PC-9 (cell line): ENCODE data around the gene SPPL2B.

ENCODE experiments used
- EZH2 ChIP-seq: fragments of 200-600 bp; sonication (generic); IDR thresholded peaks from 2 replicates; pipeline ENCODE4 v1.8.0; 2017; ENCODE audit warnings: antibody characterized with exemption, low read depth
- TF ChIP-seq, protein P1 (sequence below): fragments of 200-600 bp; sonication (generic); conservative IDR thresholded peaks from 2 replicates; pipeline ENCODE4 v1.6.1; 2017; ENCODE audit warnings: mixed run types, antibody characterized with exemption, mild to moderate bottlenecking, moderate library complexity

DNA sequence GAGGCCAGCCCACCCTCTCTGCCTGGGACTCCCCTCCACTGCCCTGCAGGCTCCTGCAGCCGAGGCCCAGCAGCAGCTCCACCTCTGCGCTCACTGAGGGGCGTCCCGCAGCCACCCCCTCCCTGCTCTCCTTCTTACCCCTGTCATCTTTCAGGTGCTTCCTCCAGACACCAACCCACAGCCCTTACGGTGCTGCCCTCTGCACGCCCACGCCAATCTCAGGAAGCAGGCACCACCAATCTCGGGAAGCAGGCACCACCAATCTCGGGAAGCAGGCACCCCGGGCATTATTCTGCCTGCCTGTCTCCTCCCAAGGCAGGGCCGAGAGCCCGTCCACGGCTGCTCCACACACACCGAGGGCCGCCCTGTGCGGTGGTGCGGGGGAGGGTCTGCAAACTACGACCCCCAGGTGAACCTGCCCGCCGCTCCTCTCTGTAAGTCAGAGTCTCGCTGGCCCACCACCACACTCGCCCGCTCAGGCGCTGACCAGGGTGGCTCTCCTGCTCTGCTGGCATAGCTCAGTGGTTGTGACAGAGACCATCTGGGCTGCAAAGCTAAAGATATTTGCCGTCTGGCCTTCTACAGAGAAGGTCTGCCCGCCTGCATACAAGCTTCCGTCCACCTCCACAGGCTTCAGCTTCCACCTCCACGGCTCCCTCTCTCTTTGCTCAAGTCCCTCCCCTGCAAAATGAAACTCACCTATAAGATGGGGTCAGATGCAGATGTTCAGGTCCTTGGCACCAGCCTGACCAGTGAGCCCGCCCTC lies 3.0 kb upstream of the SPPL2B start:
- TF ChIP-seq, protein P1, sequence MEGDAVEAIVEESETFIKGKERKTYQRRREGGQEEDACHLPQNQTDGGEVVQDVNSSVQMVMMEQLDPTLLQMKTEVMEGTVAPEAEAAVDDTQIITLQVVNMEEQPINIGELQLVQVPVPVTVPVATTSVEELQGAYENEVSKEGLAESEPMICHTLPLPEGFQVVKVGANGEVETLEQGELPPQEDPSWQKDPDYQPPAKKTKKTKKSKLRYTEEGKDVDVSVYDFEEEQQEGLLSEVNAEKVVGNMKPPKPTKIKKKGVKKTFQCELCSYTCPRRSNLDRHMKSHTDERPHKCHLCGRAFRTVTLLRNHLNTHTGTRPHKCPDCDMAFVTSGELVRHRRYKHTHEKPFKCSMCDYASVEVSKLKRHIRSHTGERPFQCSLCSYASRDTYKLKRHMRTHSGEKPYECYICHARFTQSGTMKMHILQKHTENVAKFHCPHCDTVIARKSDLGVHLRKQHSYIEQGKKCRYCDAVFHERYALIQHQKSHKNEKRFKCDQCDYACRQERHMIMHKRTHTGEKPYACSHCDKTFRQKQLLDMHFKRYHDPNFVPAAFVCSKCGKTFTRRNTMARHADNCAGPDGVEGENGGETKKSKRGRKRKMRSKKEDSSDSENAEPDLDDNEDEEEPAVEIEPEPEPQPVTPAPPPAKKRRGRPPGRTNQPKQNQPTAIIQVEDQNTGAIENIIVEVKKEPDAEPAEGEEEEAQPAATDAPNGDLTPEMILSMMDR: no peak
- TF ChIP-seq EZH2: no peak
